IPS-15b (cell line): ENCODE results near the gene ITGB4.

Experiments used
- H3K27me3 ChIP-seq: one replicate; pipeline ENCODE4 v1.6.1; 2013; ENCODE audit warnings: low read length; ENCODE audit not compliant: control insufficient read depth, insufficient read depth
- H3K36me3 ChIP-seq: one replicate; pipeline ENCODE4 v1.6.1; 2013; ENCODE audit warnings: low read length; ENCODE audit not compliant: control insufficient read depth, insufficient read depth
- H3K4me1 ChIP-seq: one replicate; pipeline ENCODE4 v1.6.1; 2013; ENCODE audit warnings: mild to moderate bottlenecking, low read length; ENCODE audit not compliant: control insufficient read depth, insufficient read depth
- H3K4me3 ChIP-seq: one replicate; pipeline ENCODE4 v1.5.1; 2013; ENCODE audit warnings: low read depth, low read length
- H3K9ac ChIP-seq: one replicate; pipeline ENCODE4 v1.6.1; 2013; ENCODE audit warnings: low read depth, mild to moderate bottlenecking, low read length
- H3K9me3 ChIP-seq: one replicate; pipeline ENCODE4 v1.6.1; 2013; ENCODE audit warnings: mild to moderate bottlenecking, low read length; ENCODE audit not compliant: control insufficient read depth, insufficient read depth

Gene ITGB4

GRCh38 chr17:75703191-75703590, 18.1 kb upstream of the ITGB4 start:
- Histone ChIP-seq H3K4me3 (no peak overlapping the region), H3K27me3 (no peaks in the 10 kb centered on the region), H3K9ac (no peak overlapping the region), H3K36me3 (peaks cover 67% of the 10 kb centered on the region), H3K9me3 (no peaks in the 10 kb centered on the region), H3K4me1 (no peaks in the 10 kb centered on the region)

DNA sequence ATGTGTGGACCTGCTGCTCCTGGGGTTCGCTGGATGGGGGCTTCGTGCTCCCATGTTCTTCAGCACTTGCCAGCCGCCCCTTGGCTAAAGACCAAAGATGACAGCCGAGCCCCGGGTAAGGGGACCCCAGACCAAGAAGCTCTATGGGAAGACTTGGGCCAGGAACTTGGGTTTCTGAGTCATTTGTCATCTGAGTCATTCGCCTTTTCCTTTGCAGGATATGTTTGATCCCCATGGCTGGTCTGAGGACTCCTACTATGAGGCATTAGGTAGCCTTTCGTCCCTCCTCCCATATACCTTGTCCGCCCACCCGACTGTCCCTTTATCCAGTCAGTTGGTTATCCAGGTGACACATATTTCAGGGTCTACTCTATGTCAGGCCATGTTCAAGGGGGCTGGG, 17.7 kb upstream of the ITGB4 start:
- H3K9ac ChIP-seq = no peak overlapping the region
- peaks cover 67% of the 10 kb centered on the region for H3K36me3 ChIP-seq
- no peaks in the 10 kb centered on the region for H3K27me3 ChIP-seq
- no peak overlapping the region for H3K4me3 ChIP-seq
- no peaks in the 10 kb centered on the region for H3K4me1 ChIP-seq
- H3K9me3 ChIP-seq = no peaks in the 10 kb centered on the region

DNA sequence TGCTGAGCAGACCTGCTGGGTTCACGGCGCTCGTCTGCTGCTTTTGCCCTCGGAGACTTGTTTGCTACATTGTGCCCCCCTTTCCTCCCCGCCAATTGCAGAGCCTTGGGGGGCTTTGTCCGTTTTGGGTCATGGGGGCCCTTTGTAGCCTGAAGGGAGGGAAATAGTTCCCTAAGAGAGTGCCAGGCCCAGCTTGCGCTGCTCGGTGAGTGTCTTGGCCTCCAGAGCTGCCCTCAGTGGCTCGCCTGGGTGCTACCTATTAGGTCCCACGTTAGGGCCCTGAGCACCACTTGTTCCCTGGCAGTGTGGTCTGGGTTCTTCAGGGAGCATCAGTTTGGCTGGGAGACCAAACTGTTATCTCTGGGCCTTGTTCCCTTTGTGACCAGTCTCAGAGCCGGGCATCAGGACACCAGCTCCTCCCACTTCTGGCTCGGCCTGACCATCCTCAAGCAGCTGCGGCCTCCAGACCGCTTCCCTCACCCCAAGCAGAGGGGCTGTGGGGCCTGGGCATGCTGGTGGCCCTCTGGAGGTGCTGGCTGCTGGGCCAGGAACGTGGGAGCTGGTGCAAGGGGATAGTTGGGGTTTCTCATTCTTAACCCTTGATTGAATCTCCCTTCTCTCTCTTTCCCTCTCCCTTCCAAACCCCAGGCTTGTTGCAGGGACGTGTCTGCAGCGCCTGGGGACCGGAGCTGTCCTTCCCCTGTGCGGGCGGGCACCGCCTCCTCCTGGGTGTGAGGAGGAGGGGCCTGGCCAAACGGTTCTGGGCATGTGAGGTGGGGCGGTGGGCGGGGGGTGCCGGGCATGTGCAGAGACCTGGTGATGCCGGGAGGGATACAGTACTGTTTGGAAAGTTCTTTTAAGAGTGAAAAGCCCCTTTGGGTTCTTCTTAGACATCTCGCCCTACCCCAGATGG, 16.0 kb upstream of the ITGB4 start:
- H3K27me3 ChIP-seq = no peaks in the 10 kb centered on the region
- H3K4me1 ChIP-seq = no peaks in the 10 kb centered on the region
- no peaks in the 10 kb centered on the region for H3K9me3 ChIP-seq
- H3K36me3 ChIP-seq = peaks cover 60% of the 10 kb centered on the region
- H3K9ac ChIP-seq = no peak overlapping the region
- H3K4me3 ChIP-seq = no peak overlapping the region

GRCh38 chr17:75706042-75706728, 15.1 kb upstream of the ITGB4 start:
- Histone ChIP-seq H3K27me3 (no peaks in the 10 kb centered on the region), H3K36me3 (peaks cover 51% of the 10 kb centered on the region), H3K4me1 (no peaks in the 10 kb centered on the region), H3K4me3 (no peak overlapping the region), H3K9me3 (no peaks in the 10 kb centered on the region), H3K9ac (no peak overlapping the region)

- no peaks in the 10 kb centered on the region for H3K4me1 ChIP-seq
- no peaks in the 10 kb centered on the region for H3K9me3 ChIP-seq
- H3K27me3 ChIP-seq = no peaks in the 10 kb centered on the region
- no peak overlapping the region for H3K9ac ChIP-seq
- H3K4me3 ChIP-seq = no peak overlapping the region
- peaks cover 47% of the 10 kb centered on the region for H3K36me3 ChIP-seq
Observed at GRCh38 chr17:75707079-75707571, 14.1 kb upstream of the ITGB4 start.

DNA sequence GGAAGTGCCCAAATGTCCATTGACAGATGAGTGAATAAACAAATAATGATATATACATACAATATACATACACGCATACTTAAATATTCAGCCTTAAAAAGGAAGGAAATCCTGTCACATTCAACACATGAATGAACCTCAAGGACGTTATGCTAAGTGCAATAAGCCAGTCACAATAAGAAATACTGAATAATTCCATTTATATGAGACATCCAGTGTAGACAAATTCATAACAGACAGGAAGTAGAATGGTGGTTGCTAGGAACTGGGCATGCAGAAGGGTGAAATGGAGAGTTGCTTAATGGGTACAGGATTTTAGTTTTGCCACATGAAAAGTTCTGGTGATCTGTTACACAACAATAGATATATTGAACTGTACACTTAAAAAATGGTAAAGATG, 8.8 kb upstream of the ITGB4 start:
- H3K4me3 ChIP-seq = no peak overlapping the region
- H3K27me3 ChIP-seq = no peaks in the 10 kb centered on the region
- no peaks in the 10 kb centered on the region for H3K36me3 ChIP-seq
- H3K9me3 ChIP-seq = no peaks in the 10 kb centered on the region
- H3K9ac ChIP-seq = no peak overlapping the region
- no peaks in the 10 kb centered on the region for H3K4me1 ChIP-seq

- H3K27me3 ChIP-seq = peaks cover 21% of the 10 kb centered on the region
- H3K9me3 ChIP-seq = no peaks in the 10 kb centered on the region
- H3K4me1 ChIP-seq = no peaks in the 10 kb centered on the region
- no peak overlapping the region for H3K9ac ChIP-seq
- no peaks in the 10 kb centered on the region for H3K36me3 ChIP-seq
- no peak overlapping the region for H3K4me3 ChIP-seq
Observed at GRCh38 chr17:75719732-75720131, 1.5 kb upstream of the ITGB4 start.

DNA sequence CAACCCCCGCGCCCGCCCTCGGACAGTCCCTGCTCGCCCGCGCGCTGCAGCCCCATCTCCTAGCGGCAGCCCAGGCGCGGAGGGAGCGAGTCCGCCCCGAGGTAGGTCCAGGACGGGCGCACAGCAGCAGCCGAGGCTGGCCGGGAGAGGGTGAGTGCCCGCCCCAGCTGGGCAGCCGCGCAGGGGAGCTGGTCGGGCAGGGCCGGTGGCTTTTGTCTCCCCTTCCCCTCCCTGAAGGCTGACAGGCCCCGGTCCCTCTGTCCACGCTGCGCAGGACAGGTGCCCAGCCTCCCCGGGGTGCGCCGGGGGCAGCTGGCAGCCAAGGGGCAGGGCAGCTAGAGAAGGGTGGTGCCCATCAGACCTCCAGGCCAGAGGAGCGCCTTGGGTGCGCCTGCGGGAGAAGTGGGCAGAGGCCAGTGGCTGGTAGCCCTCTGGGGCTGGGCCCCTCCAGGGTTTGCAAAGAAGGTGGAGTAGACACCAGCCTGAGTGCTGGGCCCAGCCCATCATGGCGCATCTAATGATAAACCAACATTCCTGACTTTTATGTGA, 278 bp downstream of the ITGB4 start:
- Histone ChIP-seq H3K27me3 (peaks cover 21% of the 10 kb centered on the region), H3K4me1 (no peaks in the 10 kb centered on the region), H3K9ac (peak overlapping the region; percentile 54), H3K9me3 (no peaks in the 10 kb centered on the region), H3K36me3 (no peaks in the 10 kb centered on the region), H3K4me3 (peak overlapping the region; percentile 43)

- Histone ChIP-seq H3K9ac (no peak overlapping the region), H3K4me3 (peak overlapping the region; percentile 43), H3K4me1 (no peaks in the 10 kb centered on the region), H3K27me3 (peaks cover 21% of the 10 kb centered on the region), H3K9me3 (no peaks in the 10 kb centered on the region), H3K36me3 (no peaks in the 10 kb centered on the region)
Observed at GRCh38 chr17:75722076-75722475, 817 bp downstream of the ITGB4 start.

DNA sequence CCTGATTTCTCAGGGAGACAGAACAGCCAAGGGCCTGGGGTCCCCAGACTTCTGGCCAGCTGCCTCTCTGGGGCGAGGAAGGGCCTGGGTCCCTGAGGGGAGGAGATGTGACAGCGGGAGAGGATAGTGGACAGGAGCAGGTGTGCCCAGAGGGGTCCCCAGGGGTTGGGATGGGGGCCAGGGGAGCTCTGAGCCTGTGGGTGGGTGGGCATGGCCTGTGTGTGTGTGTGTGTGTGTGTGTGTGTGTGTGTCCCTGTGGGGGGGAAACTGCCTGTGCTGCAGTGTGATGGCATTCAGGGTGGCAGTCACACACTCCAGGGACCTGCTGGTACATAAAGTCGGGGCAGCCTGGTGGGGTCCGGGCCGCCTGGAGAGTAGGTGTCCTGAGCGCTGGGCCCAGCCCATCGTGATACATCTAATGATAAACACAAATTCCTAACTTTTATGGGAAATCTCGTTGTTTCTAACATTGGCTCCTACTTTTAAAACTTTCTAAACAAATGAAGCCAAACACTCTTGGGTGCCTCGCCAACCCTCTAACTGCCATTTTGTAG, 1.4 kb downstream of the ITGB4 start:
- Histone ChIP-seq H3K36me3 (no peaks in the 10 kb centered on the region), H3K4me3 (no peak overlapping the region), H3K9me3 (no peaks in the 10 kb centered on the region), H3K9ac (no peak overlapping the region), H3K4me1 (no peaks in the 10 kb centered on the region), H3K27me3 (peaks cover 21% of the 10 kb centered on the region)

DNA sequence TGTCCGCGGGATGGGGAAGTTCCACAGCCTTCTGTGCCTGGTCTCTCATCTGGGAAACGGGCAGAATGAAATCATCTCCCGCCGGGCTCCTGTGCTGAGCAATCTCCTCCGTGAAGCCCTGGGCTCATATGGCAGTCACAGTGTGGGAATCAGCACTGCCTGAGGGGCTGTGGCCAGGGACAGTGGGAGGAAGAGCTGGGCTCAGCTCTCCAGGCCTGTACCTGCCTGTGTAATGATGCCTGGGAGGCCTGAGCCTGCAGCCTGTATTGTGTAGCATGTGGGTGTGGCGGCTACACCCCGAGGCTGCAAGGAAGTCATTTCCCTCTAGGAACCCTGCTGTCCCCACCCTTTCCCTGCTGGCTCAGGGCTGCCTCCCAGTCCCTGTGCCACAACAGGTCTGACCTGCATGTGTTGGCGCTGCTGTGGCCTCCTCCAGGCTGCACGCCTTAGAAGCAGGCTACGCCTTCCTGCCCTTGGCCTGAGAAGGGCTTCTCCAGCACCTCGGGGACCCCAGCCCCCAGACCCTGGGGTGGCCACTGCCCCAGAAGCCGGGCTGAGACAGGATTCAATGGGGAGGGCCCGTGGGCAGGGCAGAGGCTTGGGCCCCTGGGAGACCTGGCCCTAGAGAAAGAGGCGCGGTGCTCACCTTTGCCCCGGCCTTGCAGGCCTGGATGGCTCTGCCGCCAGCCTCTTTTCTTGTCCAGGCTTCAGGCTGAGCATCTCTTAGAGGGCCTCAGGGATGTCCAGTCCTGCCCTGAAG, 2.1 kb downstream of the ITGB4 start:
- H3K4me1 ChIP-seq = no peaks in the 10 kb centered on the region
- peaks cover 21% of the 10 kb centered on the region for H3K27me3 ChIP-seq
- no peaks in the 10 kb centered on the region for H3K9me3 ChIP-seq
- H3K4me3 ChIP-seq = no peak overlapping the region
- H3K9ac ChIP-seq = no peak overlapping the region
- H3K36me3 ChIP-seq = no peaks in the 10 kb centered on the region
